Choroid plexus epithelial cell (primary cell): ENCODE results near the gene CACNA2D3.
"Not testable (repeated sequence)": the region's sequence is repeated elsewhere in the genome, so short reads cannot be mapped to it uniquely, and the experiment has no call there.

Source experiments
- DNase-seq: peaks from one replicate; pipeline ENCODE4 v3.0.0-alpha.2; 2010; ENCODE audit warnings: low read depth
- H3K4me3 ChIP-seq: 2 replicates; pipeline ENCODE4 v1.5.1; 2011; ENCODE audit warnings: low read depth, mild to moderate bottlenecking, control low read depth, low read length, moderate library complexity
- CTCF ChIP-seq: conservative IDR thresholded peaks from 2 replicates; pipeline ENCODE4 v1.5.1; 2011; ENCODE audit warnings: low read depth, mild to moderate bottlenecking, control low read depth, inconsistent platforms, low read length, moderate library complexity

The CACNA2D3 gene

GRCh38 chr3:54628888-54629441, 506.6 kb downstream of the CACNA2D3 start:
- DNase-seq: no peak
- H3K4me3 ChIP-seq: no peak overlapping the region
- no peak for TF ChIP-seq CTCF

- H3K4me3 ChIP-seq: no peak overlapping the region
- TF ChIP-seq CTCF: no peak
- DNase-seq: no peak
Measured at GRCh38 chr3:54630101-54630623, 507.8 kb downstream of the CACNA2D3 start.

- DNase-seq, H3K4me3 ChIP-seq: not testable (repeated sequence)
Measured at GRCh38 chr3:54631001-54631400, 508.6 kb downstream of the CACNA2D3 start.

- DNase-seq: no peak
- TF ChIP-seq CTCF: no peak
- H3K4me3 ChIP-seq: no peak overlapping the region
Measured at GRCh38 chr3:54631516-54632325, 509.4 kb downstream of the CACNA2D3 start.

- no peak for TF ChIP-seq CTCF
- H3K4me3 ChIP-seq: no peak overlapping the region
- DNase-seq: no peak
Measured at GRCh38 chr3:54632326-54632665, 509.9 kb downstream of the CACNA2D3 start.

- TF ChIP-seq CTCF: no peak
- H3K4me3 ChIP-seq: no peak overlapping the region
- DNase-seq: no peak
Measured at GRCh38 chr3:54632834-54633233, 510.5 kb downstream of the CACNA2D3 start.

- no peak overlapping the region for H3K4me3 ChIP-seq
- no peak for TF ChIP-seq CTCF
- DNase-seq: no peak
Measured at GRCh38 chr3:54633444-54634121, 511.2 kb downstream of the CACNA2D3 start.
